Inflammatory macrophage treated with lipopolysaccharide for 1 hour (primary cell): ENCODE results near the gene NCOA6.

ENCODE experiments used
- DNase-seq, 2 donors: peaks; one replicate each; pipeline ENCODE4 v3.0.0-alpha.2; 2020 to 2022

Gene NCOA6

GRCh38 chr20:34703424-34704176, 121.9 kb downstream of the NCOA6 start:
- DNase-seq: peak; percentile 27 to 50

DNA sequence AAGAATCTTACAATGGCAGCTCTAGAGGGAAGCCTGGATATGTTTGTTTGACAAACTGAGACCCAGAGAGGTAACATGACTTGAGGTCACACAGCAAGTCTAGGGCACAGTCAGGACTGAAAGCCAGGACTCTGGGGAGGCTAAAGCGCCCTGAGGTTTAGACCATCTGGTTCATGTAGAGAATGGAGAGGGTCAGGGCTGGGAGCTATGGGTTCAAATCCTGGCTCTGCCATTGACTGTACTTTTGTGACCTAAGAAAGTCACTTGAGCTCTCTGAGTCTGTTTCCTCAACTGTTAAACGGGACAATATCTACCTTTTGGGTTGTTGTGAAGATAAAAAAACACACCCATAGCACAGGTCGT, 122.4 kb downstream of the NCOA6 start:
- no peak for DNase-seq

- DNase-seq: no peak
Measured at GRCh38 chr20:34701405-34702085, 123.9 kb downstream of the NCOA6 start.

DNA sequence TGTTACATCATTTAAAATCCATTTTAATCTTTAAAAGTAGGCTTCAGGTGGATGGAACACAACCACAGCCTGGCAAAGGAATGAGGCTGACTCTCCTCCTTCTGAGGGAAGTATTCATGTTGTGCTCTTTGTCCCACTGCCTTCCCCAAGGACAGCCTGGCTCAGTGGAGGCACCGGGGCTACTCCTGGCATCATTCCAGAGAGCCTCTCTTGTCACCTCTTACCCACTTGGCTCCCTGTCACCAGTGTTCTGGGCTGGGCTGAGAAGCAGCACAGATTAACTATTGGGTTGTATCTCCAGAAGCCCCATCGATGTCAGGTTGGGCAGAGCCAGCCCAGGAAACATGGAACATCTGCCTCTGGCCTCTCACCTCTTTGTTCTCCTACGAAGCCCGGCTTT, 132.0 kb downstream of the NCOA6 start:
- DNase-seq: no peak

GRCh38 chr20:34691838-34692237, 133.6 kb downstream of the NCOA6 start:
- DNase-seq: no peak

DNA sequence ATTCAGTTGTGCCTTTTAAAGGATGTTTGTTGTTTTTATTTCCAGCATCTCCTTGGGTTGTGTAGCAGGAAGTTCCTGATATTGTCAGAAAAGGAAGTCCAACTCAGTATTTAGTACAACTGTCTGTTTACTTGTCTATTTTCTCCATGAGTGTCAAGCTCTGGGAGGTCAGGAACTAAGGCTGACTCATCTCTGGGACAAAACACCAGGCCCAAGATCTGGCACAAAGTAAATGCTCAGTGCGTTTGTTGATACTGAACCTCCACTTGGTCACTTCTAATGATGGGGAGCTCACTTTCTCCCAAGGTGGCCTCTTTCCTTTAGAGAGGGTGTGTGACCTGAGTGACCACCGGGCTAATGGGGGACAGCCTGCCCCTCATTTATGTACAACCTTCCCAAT, 136.0 kb downstream of the NCOA6 start:
- peak; percentile 33 to 47 for DNase-seq

DNA sequence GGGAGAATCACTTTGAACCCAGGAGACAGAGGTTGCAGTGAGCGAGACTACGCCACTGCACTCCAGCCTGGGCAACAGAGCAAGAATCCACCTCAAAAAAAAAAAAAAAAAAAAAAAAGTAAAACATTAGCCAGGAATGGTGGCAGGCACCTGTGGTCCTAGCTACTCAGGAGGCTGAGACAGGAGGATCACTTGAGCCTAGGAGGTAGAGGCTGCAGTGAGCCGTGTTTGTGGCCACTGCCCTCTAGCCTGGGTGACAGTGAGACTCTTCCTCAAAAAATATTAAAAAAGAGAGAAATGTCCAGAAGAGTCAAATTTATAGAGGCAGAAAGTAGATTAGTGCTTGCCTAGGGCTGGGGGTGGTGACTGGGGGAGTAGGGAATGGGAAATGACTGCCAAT, 141.8 kb downstream of the NCOA6 start:
- no peak for DNase-seq

GRCh38 chr20:34680586-34681175, 144.8 kb downstream of the NCOA6 start:
- peak; percentile 81 to 93 for DNase-seq

- DNase-seq: peak; percentile 95 to 96
Measured at GRCh38 chr20:34676642-34677373, 148.6 kb downstream of the NCOA6 start, which contains the start of gene PIGU. TSS of gene PIGU (minus strand) at chr20:34677092. CDS start at chr20:34677085, 7 bp downstream.

DNA sequence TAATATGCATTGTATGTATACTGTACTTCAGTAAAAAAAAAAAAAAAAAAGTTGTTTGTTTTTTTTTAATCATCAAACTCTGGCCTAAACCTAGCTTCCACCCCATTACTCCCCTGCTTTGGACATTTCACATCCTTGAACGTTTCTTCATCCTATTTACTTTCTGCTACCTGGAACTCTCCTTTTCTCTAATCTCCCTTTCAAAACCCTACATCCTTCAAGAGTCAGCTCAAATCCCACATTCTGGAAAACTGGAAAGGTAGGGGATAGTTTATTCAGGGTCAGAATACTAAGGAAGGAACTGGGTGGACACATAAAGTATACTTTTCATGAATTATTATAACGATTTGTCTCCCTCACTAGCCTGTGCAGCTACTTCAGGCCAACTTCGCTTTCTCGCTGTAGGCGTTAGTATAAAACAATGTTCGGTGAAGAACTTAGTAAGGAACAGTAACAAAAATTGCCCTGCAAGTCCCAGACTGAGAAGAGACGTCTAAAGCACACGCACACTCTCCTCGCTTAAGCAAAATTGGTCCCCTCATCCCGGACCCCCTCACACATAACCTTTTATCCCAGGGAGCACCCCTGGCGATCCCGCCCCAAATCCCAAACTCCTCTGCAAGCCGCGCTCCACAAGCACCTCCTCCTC, 149.3 kb downstream of the NCOA6 start:
- peak in 1 of 2 donors; percentile 5 for DNase-seq

DNA sequence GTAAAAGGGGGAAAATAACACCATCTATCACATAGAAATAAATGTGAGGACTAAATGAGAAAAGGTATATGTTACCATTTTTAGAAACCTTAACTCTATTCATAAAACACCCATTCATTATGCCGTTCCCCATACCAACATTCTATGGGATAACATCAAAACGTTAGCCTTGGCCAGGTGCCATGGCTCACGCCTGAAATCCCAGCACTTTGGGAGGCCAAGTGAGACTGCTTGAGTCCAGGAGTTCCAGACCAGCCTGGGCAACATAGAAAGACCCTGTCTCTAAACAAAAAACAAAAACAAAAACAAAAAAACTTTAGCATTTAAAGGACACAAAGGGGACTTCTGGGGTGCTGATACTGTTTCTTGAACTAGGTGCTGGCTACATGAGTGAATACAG, 149.9 kb downstream of the NCOA6 start:
- no peak for DNase-seq

- no peak for DNase-seq
Measured at GRCh38 chr20:34673412-34673811, 152.0 kb downstream of the NCOA6 start.

- no peak for DNase-seq
Measured at GRCh38 chr20:34669094-34669493, 156.4 kb downstream of the NCOA6 start.
